Stimulated activated CD8-positive, alpha-beta memory T cell treated with anti-CD3 and anti-CD28 coated beads, Interleukin-12 subunit alpha, Interleukin-12 subunit beta, amount 100 ng/mL, for 4 hours (primary cell): Measurements from ENCODE around the gene RBP3.

ENCODE experiments used
- DNase-seq: peaks from one replicate; pipeline ENCODE4 v3.0.0-alpha.2; 2020; ENCODE audit warnings: low read depth

RBP3 gene

GRCh38 chr10:47319784-47320183, 28.4 kb upstream of the RBP3 start:
- DNase-seq, result no peak

GRCh38 chr10:47320812-47321211, 27.4 kb upstream of the RBP3 start:
- DNase-seq, result no peak

- DNase-seq, result no peak
These were observed 26.5 kb upstream of the RBP3 start for GRCh38 chr10:47321521-47322195.

- DNase-seq, result no peak
These were observed 25.7 kb upstream of the RBP3 start, which contains the start of gene GDF2 for GRCh38 chr10:47322300-47323061. TSS of gene GDF2 (plus strand) at chr10:47322454. CDS start at chr10:47322669, 215 bp downstream.

- DNase-seq, result no peak
These were observed 25.1 kb upstream of the RBP3 start for GRCh38 chr10:47323087-47323486.

GRCh38 chr10:47323636-47324296, 24.4 kb upstream of the RBP3 start:
- no peak for DNase-seq

- no peak for DNase-seq
These were observed 22.6 kb upstream of the RBP3 start for GRCh38 chr10:47325303-47326291.

- DNase-seq, result no peak
These were observed 21.7 kb upstream of the RBP3 start for GRCh38 chr10:47326306-47326926.

- no peak for DNase-seq
These were observed 21.2 kb upstream of the RBP3 start for GRCh38 chr10:47326927-47327330.

- no peak for DNase-seq
These were observed 18.3 kb upstream of the RBP3 start for GRCh38 chr10:47329855-47330254.

- no peak for DNase-seq
These were observed 17.8 kb upstream of the RBP3 start for GRCh38 chr10:47330366-47330765.

GRCh38 chr10:47330804-47331203, 17.4 kb upstream of the RBP3 start:
- DNase-seq, result no peak

GRCh38 chr10:47331491-47331890, 16.7 kb upstream of the RBP3 start:
- no peak for DNase-seq

GRCh38 chr10:47331954-47332353, 16.2 kb upstream of the RBP3 start:
- no peak for DNase-seq

GRCh38 chr10:47332371-47332770, 15.8 kb upstream of the RBP3 start:
- DNase-seq, result no peak

GRCh38 chr10:47332946-47333345, 15.2 kb upstream of the RBP3 start:
- no peak for DNase-seq

- no peak for DNase-seq
These were observed 14.6 kb upstream of the RBP3 start for GRCh38 chr10:47333532-47333931.

- no peak for DNase-seq
These were observed 13.5 kb upstream of the RBP3 start for GRCh38 chr10:47334466-47335295.

GRCh38 chr10:47335906-47336305, 12.3 kb upstream of the RBP3 start:
- no peak for DNase-seq

- no peak for DNase-seq
These were observed 11.6 kb upstream of the RBP3 start for GRCh38 chr10:47336387-47337134.
